Mucosa of rectum (tissue), 2 donors: ENCODE results near the gene SERAC1.

Source experiments
- H3K27ac ChIP-seq, 2 donors: one replicate each; pipeline ENCODE4 v1.7.0; 2013; ENCODE audit warnings: inconsistent platforms in 2 of 2, low read depth in 2 of 2, low read length in 2 of 2
- H3K27me3 ChIP-seq, 2 donors: one replicate each; pipeline ENCODE4 v1.7.0; 2013; ENCODE audit warnings: low read length in 2 of 2; ENCODE audit not compliant: control insufficient read depth in 2 of 2, insufficient read depth in 2 of 2
- H3K36me3 ChIP-seq, 2 donors: one replicate each; pipeline ENCODE4 v1.7.0; 2013; ENCODE audit warnings: low read length in 2 of 2; ENCODE audit not compliant: control insufficient read depth in 2 of 2, insufficient read depth in 2 of 2
- H3K4me1 ChIP-seq, 2 donors: one replicate each; pipeline ENCODE4 v1.7.0; 2013; ENCODE audit warnings: low read length in 2 of 2, mild to moderate bottlenecking in 1 of 2; ENCODE audit not compliant: control insufficient read depth in 2 of 2, insufficient read depth in 2 of 2
- H3K4me3 ChIP-seq, 2 donors: one replicate each; pipeline ENCODE4 v1.7.0; 2013; ENCODE audit warnings: low read length in 2 of 2
- H3K9ac ChIP-seq, 2 donors: one replicate each; pipeline ENCODE4 v1.7.0; 2013; ENCODE audit warnings: low read length in 2 of 2, low read depth in 1 of 2, mild to moderate bottlenecking in 1 of 2
- H3K9me3 ChIP-seq, 2 donors: one replicate each; pipeline ENCODE4 v1.7.0; 2013; ENCODE audit warnings: low read length in 2 of 2; ENCODE audit not compliant: control insufficient read depth in 2 of 2
- donor health status: healthy.
- donor health status: Normal muscosa, but diverticular disease.

Gene SERAC1

GRCh38 chr6:158125271-158125670, 42.8 kb downstream of the SERAC1 start:
- Histone ChIP-seq H3K36me3 (peaks cover 0 to 6% of the 10 kb centered on the region in 2 donors), H3K4me3 (no peak overlapping the region), H3K9ac (no peak overlapping the region), H3K4me1 (no peaks in the 10 kb centered on the region), H3K27me3 (no peaks in the 10 kb centered on the region), H3K9me3 (no peaks in the 10 kb centered on the region), H3K27ac (no peak overlapping the region)

- H3K4me3 ChIP-seq = no peak overlapping the region
- H3K4me1 ChIP-seq = no peaks in the 10 kb centered on the region
These were observed 43.8 kb downstream of the SERAC1 start for GRCh38 chr6:158124288-158124687.

GRCh38 chr6:158122048-158122447, 46.0 kb downstream of the SERAC1 start:
- Histone ChIP-seq H3K27ac (no peak overlapping the region), H3K4me1 (no peaks in the 10 kb centered on the region), H3K9ac (no peak overlapping the region), H3K9me3 (no peaks in the 10 kb centered on the region), H3K36me3 (peaks cover 6 to 9% of the 10 kb centered on the region in 2 donors), H3K27me3 (no peaks in the 10 kb centered on the region), H3K4me3 (no peak overlapping the region)

More at GRCh38 chr6:158124288-158124687, 43.8 kb downstream of the SERAC1 start:
- no peaks in the 10 kb centered on the region for H3K27me3 ChIP-seq
- H3K36me3 ChIP-seq = peaks cover 0 to 6% of the 10 kb centered on the region in 2 donors
- no peaks in the 10 kb centered on the region for H3K9me3 ChIP-seq
- H3K27ac ChIP-seq = no peak overlapping the region
- no peak overlapping the region for H3K9ac ChIP-seq

GRCh38 chr6:158121335-158121734, 46.7 kb downstream of the SERAC1 start:
- H3K4me1 ChIP-seq = no peaks in the 10 kb centered on the region
- no peak overlapping the region for H3K27ac ChIP-seq
- peaks cover 3 to 11% of the 10 kb centered on the region in 2 donors for H3K36me3 ChIP-seq
- H3K9ac ChIP-seq = no peak overlapping the region
- H3K4me3 ChIP-seq = no peak overlapping the region
- no peaks in the 10 kb centered on the region for H3K9me3 ChIP-seq
- H3K27me3 ChIP-seq = no peaks in the 10 kb centered on the region

- Histone ChIP-seq H3K9ac (no peak overlapping the region), H3K27me3 (no peaks in the 10 kb centered on the region), H3K36me3 (peaks cover 2 to 23% of the 10 kb centered on the region in 2 donors), H3K9me3 (no peaks in the 10 kb centered on the region), H3K27ac (no peak overlapping the region), H3K4me3 (no peak overlapping the region), H3K4me1 (no peaks in the 10 kb centered on the region)
These were observed 49.2 kb downstream of the SERAC1 start for GRCh38 chr6:158118886-158119285.

- no peaks in the 10 kb centered on the region for H3K9me3 ChIP-seq
- no peak overlapping the region for H3K4me3 ChIP-seq
- peaks cover 10 to 30% of the 10 kb centered on the region in 2 donors for H3K36me3 ChIP-seq
- H3K27ac ChIP-seq = no peak overlapping the region
- no peak overlapping the region for H3K9ac ChIP-seq
- no peaks in the 10 kb centered on the region for H3K27me3 ChIP-seq
- no peaks in the 10 kb centered on the region for H3K4me1 ChIP-seq
These were observed 52.6 kb downstream of the SERAC1 start for GRCh38 chr6:158115508-158115907.

GRCh38 chr6:158115102-158115501, 53.0 kb downstream of the SERAC1 start:
- Histone ChIP-seq H3K27me3 (no peaks in the 10 kb centered on the region), H3K27ac (no peak overlapping the region), H3K4me3 (no peak overlapping the region), H3K4me1 (no peaks in the 10 kb centered on the region), H3K36me3 (peaks cover 10 to 30% of the 10 kb centered on the region in 2 donors), H3K9me3 (no peaks in the 10 kb centered on the region), H3K9ac (no peak overlapping the region)

- no peak overlapping the region for H3K4me3 ChIP-seq
- no peaks in the 10 kb centered on the region for H3K27me3 ChIP-seq
- H3K27ac ChIP-seq = no peak overlapping the region
- peaks cover 14 to 34% of the 10 kb centered on the region in 2 donors for H3K36me3 ChIP-seq
- H3K9ac ChIP-seq = no peak overlapping the region
- H3K9me3 ChIP-seq = no peaks in the 10 kb centered on the region
- H3K4me1 ChIP-seq = no peaks in the 10 kb centered on the region
These were observed 54.3 kb downstream of the SERAC1 start for GRCh38 chr6:158113802-158114201.

- Histone ChIP-seq H3K27me3 (no peaks in the 10 kb centered on the region), H3K4me1 (no peaks in the 10 kb centered on the region), H3K36me3 (peaks cover 14 to 24% of the 10 kb centered on the region in 2 donors), H3K27ac (no peak overlapping the region), H3K4me3 (no peak overlapping the region), H3K9ac (no peak overlapping the region), H3K9me3 (no peaks in the 10 kb centered on the region)
These were observed 56.1 kb downstream of the SERAC1 start for GRCh38 chr6:158111987-158112386.

- H3K36me3 ChIP-seq = peaks cover 14 to 20% of the 10 kb centered on the region in 2 donors
- no peaks in the 10 kb centered on the region for H3K4me1 ChIP-seq
- H3K9ac ChIP-seq = no peak overlapping the region
- H3K27ac ChIP-seq = no peak overlapping the region
- no peaks in the 10 kb centered on the region for H3K27me3 ChIP-seq
- H3K4me3 ChIP-seq = no peak overlapping the region
- no peaks in the 10 kb centered on the region for H3K9me3 ChIP-seq
These were observed 57.1 kb downstream of the SERAC1 start for GRCh38 chr6:158110986-158111385.

GRCh38 chr6:158109748-158110147, 58.3 kb downstream of the SERAC1 start:
- Histone ChIP-seq H3K27me3 (no peaks in the 10 kb centered on the region), H3K9ac (no peak overlapping the region), H3K4me3 (no peak overlapping the region), H3K4me1 (no peaks in the 10 kb centered on the region), H3K27ac (no peak overlapping the region), H3K9me3 (no peaks in the 10 kb centered on the region), H3K36me3 (peaks cover 11 to 14% of the 10 kb centered on the region in 2 donors)
